ENCODE results near the gene PTN.
"Not testable (repeated sequence)": the region's sequence is repeated elsewhere in the genome, so short reads cannot be mapped to it uniquely, and the experiment has no call there.

PTN gene

DNA sequence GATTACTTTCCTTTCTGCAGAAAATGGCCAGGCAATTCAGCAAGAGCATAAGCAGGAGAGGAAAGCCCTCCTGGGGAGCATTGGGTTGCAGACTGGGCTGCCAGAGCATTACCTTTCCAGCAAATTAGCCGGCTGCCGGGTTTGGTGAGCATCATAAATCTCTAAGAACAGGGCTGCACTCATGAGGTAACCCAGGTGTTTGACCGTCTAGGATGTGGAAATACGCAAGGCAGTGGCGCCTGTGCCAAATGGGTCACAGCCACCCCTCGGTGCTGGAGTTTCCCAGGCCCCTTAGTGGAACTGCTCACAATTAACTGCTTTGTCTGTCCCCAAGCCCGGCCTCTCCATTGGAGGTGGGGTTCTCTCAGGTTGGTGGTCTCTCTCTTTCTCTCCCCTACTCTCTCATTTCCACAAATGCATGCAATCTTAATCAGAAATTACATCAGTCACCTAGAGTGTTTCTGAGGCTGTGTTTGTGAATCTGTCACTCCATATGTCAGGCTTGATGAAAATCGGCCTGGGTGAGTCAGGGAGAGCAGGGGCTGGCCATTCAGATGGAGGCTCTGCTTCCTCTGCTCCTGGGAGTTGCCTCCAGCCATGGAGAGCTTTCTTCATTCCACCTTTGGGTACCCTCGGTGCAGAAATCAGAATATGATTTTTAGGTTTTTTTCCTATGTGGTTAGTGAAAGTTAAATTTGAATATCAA, 26.7 kb downstream of the PTN start:
- no peak for DNase-seq

- no peak for DNase-seq
Observed at GRCh38 chr7:137313201-137313600, 30.3 kb downstream of the PTN start.

- no peak for DNase-seq
Observed at GRCh38 chr7:137306748-137307147, 36.8 kb downstream of the PTN start.

DNA sequence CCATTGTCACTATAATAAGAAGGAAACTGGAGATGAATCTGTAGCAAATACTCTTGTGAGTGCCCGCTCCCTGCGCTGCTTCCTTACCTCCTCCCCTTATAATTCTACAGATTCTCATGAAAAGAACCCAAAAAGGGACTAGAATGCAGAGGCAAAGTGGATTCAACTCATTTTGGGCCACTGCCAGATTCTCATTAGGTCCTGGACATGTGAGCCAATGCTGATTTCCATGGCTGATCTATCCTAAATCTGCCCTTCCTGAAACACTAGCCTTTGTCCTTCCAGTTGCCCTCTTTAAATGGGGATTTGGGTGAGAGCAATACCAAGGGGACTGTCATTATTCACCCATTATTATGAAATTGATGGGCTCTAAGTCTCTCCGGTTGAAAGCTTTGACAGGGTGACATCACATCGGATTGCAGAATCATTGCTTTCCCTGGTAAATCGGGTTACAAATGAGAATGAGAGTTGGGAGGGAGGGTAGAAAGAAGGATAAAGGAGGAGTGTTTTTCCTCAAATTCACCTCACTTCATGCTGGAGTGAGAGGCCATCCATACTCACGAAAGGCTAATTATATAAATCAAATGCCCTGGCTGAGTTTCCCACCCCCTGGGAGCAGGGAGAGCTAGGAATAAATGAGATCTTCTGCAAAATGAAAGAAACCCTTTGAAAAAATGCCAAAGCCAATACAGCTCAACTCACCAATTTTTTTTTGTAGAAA, 37.5 kb downstream of the PTN start:
- DNase-seq, result no peak

DNA sequence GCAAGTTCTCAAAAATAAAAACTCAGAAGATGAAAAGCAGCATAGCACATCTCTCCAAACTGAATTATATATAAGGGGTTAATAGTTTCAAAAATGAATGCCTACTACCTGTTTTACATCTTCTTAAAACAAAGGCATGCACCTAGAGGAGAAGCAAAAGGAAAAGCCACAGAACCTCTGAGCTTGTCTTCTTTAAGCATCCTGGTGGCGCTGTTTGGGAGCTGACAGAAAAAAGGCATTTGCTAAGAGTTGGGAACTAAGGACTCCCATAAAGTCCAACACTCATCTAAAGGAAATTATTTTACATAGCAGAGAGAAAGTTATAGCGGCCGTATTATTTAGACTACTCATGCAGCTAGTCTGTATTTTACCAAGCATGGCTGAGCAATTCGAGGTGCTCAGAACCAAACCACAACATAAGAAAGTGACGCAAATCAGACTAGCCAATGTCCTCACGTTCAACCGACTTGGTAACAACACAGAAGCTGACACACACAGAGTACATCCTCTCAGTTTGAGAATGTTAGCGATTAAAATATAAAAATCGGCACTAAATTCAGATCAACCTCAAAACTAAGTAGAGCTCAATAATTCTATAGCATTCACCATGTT, 38.8 kb downstream of the PTN start:
- no peak for DNase-seq

DNA sequence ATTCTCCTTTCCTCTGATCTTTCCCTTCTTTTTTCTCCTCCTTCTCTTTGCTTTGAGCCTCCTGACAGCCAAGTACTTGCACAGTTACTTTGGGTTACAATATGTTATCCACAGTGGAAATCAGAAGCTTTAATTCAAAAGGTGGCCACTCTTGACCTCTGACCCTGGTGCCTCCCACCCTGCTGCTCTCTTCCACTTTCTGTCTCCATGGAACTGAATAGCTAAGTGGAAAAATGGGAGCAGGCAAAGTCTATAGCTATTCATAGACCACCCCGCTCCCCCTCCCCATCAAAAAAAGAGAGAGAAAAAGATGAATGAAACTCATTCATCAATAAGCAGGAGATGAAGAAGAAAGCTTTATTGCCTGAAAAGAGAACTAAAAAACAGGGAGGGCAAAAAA, 39.4 kb downstream of the PTN start:
- DNase-seq, result no peak

DNA sequence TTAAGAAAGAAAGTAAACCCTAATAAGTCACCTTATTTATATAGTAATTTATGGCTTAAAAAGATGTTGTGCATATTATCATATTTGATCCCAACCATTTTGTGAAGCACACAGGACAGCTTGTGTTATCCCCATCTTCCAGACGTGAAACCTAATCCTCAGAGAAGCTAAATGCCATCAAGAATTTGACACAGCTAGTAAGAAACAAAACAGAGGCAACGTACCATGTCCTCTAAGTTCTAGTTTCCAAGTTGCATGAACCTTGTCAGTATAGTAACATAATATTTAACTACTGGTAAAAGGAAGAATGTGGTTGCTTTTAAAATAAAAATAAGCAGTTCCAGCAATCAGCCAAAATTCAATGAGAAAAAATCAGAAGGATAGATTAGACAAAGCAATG, 41.5 kb downstream of the PTN start:
- DNase-seq, result no peak

- DNase-seq, result no peak
Observed at GRCh38 chr7:137298464-137298794, 45.1 kb downstream of the PTN start.

- DNase-seq, result no peak
Observed at GRCh38 chr7:137297551-137298463, 45.7 kb downstream of the PTN start.

DNA sequence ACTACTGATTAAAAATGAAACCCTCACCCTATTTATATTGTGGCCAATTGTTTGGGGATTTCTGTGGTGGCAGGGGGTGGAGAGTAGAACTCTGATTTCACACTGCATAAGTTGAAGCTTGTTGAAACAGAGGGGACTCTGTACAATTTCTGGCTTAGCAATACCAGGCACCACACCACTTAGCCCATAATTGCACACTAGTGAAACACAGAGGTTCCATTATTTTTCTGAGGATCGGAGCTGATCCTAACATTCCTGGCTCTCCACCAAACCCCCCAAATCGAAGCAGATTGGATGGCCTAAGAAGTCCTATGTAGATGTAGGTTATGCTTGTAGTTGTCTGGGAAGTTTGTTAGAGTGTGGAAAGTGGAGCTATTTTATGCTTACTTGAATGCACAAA, 47.0 kb downstream of the PTN start:
- no peak for DNase-seq

GRCh38 chr7:137295739-137296324, 47.7 kb downstream of the PTN start:
- DNase-seq, result no peak

- no peak for DNase-seq
Observed at GRCh38 chr7:137289101-137289500, 54.4 kb downstream of the PTN start.

DNA sequence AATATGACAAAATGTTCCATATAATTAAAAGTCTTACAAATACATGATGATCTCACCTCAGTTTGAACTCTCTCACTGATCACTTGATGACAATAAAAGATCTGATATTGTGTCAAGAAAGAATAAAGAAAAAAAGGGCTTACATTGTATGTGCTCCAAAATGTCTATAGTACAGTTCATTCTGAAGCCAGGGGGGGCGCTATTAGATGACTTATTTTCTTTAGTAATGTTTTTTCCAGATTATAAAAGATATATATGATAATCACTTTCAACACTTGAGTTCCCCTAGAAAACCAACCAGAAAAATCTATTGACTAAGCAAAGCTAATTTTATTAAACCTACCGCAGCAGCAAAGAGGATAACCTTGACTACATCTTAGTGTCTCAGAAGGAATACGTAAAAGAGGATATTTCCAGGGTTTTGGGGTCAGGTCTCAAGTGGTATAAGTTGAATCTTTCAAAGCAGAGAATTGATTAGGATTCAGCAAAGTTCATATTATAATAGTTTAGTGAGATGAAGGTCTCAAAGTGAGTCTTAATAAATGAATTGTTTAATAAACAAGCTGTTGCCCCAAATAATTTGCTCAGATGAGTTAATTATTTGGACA, 55.8 kb downstream of the PTN start:
- no peak for DNase-seq

GRCh38 chr7:137283153-137283552, 60.4 kb downstream of the PTN start:
- no peak for DNase-seq

GRCh38 chr7:137282043-137282442, 61.5 kb downstream of the PTN start:
- DNase-seq, result no peak

GRCh38 chr7:137276189-137276588, 67.3 kb downstream of the PTN start:
- no peak for DNase-seq

DNA sequence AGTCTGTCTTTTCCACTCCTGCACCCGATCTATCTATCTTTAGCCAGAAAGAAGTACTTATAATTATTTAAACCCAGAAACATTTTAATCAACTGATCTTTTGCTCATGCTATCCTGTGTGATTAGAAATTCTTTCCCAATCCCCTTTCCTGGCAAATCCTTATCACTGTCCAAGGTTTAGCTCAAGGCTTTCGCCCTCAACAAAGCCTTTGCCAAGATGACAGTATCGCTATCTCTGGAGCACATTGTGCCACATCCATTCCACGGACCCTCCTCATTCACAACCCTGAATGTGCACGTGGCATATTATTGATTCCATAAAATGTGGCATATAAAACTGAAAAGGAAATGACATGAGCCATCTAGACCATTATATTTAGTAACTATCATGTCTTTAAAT, 71.3 kb downstream of the PTN start:
- DNase-seq, result no peak

DNA sequence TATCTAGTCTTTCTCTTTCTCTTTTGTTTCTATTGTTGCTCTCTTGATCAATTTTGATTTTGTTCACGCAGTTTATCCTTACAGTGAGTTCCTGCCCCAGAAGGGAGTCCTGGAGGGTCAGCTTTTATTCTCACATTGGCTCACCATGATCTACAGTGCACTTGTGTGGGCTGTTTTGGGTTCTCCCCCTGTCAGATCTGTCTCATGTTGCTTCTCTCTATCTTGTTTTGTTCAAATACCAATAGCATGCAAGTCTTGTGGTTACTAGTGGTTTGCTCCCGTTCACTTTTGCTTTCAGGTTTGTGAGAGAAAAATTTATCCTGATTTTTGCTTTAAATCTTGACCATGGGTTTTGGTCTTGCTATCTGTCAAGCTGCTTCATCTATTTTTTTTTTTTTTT, 74.3 kb downstream of the PTN start:
- no peak for DNase-seq

GRCh38 chr7:137268001-137268865, 75.3 kb downstream of the PTN start:
- not testable (repeated sequence) for DNase-seq

- DNase-seq, result no peak
Observed at GRCh38 chr7:137266764-137267163, 76.8 kb downstream of the PTN start.

GRCh38 chr7:137265480-137265879, 78.1 kb downstream of the PTN start:
- not testable (repeated sequence) for DNase-seq
